ENCODE data around the gene CACNA2D2.

The CACNA2D2 gene

DNA sequence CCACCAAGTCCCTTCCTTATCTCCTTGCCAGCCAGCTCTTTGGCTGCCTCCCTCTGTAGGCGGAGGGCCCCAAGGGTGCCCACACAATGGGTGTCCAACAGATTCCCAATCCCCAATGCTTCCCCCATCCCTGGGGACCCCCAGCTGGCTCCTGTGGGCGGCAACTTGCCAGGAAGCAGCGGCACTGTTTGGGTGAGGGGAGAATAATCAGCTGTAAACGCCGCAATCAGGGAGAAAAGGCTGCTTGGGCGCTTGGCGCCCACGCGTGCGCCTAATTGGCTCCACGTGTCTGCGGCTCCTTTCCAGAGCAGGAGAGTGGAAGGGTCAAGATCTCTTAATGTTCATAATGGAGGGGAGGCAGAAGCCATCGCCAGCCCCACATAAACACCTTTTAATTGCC, 76.2 kb downstream of the CACNA2D2 start:
- no peak for DNase-seq (ENCODE audit: low read depth)

DNA sequence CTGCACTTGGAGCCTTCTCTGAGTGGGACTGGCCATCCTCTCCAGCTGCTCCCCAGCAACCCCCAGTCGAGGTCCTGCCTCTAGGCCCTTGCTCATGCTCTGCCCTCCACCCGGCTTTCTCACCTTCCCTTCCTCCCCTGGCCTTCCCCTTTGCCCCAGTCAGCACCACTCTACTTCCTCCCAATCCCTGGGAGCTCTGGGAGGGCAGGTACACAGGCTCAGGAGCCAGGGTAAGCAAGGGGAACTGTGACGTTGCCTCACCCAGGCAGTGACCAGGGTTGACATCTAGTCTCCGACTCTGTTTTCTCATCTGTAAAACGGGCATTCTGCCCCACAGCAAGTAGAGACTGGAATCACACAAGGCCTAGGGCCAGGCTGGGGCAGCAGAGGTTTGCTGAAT, 77.5 kb downstream of the CACNA2D2 start:
- no peak for DNase-seq (ENCODE audit: low read depth)

DNA sequence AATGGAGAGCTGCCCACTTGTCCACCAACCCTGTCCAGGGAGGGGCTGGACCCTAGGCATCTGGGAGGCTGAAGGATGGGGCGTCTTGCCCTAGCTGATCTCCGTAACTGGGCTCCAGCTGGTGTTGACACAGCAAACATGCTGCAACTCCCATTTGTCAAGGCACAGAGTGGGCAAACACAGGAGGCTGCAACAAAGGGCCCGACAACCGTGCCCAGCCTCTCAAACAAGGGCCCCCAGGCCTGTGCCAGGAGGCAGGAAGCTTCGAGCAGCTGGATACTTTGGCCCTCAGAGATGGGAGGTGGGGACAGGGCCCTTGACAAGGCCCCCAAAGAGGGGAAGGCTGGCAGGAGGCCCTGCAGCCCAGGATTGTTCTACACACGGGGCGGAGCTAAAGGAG, 79.9 kb downstream of the CACNA2D2 start:
- no peak for DNase-seq (ENCODE audit: low read depth)

DNA sequence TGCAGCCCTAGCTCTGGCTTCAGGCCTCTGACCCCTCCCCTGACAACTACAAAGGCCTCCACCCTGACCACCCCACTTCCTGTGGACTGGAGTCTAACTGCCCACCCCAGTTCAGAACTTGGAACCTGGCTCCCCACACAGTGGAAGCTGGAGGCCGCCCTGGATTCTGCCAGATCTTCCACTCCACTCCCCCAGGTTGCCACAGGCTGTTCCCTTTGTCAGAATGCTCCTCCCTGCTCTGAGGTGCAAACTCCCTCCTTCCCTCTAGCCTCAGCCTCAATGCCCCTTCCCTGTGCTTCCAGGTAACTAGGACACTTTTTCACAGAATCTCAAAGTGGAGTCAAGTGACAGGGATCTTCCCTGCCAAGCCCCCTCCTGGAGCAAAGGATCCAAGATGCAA, 81.3 kb downstream of the CACNA2D2 start:
- DNase-seq (ENCODE audit: low read depth), result no peak

DNA sequence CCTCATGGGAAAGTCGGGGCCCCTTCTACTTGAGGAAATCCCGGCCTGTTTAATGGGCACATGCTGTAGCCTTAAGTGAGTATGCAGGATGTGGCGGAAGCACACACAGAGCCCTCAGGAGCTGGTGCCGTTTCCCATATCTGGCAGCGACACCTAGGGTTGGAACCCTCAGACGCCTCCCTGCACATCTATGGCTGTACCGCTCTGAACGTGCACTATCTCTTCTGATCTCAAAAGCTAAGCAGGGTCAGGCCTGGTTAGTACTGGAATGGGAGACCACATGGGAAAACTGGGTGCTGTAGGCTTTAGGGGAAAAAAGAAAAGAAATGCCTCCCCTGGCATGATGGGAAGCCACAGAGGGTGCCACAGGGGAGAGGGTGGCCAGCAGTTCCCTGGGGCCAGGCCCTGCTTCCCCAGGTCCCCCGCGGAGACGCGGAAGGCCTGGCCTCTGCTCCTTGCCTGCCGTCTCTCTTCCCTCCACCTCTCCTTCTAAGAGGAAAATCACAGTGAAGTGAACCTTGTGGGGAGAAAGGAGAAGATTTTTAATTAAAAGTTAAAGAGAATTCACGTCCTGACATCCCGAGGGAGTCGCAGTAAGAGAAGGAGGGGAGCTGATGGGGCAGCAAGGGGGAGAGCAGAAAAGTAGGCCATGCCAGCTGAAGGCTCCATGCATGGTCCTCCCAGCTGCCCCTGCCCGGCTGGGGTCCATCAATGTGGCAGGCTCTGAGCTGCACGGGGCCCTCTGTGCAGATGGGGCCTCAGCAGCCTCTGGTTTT, 83.7 kb downstream of the CACNA2D2 start:
- DNase-seq (ENCODE audit: low read depth), result no peak

DNA sequence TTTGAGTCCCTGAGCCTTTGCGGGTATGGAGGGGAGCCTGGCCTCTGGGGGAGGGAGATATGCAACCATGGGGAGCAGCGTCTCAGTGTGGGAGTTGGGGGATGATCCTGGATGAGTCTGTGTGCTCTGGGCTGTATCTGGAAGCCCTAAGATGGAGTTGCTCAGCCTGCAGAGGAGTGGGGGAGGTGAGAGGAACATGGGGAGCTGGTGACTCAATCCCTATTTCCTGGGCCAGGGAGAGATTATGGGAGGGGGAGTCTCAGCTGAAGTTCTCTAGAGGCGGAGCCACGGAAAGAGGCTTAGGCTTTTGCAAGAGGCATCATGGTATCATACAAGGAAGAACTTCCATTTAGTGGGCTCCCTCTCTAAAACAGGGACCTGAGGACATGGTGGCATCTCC, 84.6 kb downstream of the CACNA2D2 start:
- DNase-seq (ENCODE audit: low read depth), result no peak

DNA sequence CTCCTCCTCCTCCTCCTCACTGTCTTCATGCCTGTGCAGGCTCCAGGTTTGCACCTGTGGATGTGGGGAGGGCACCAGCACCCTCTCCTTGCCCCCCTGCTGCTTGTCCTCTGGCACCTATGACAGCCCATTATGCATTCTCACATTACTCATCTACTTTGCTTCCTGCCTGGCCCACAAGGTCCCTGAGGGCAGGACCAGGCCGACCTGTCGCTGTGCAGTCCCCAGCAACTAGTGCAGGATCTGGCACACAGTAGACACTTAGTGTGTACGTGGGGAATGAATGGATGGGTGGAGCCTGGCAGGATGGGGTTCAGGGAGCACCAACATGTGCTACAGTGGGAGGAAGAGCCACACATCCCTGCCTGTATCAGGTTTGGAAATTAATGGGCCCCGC, 85.8 kb downstream of the CACNA2D2 start:
- no peak for DNase-seq (ENCODE audit: low read depth)

DNA sequence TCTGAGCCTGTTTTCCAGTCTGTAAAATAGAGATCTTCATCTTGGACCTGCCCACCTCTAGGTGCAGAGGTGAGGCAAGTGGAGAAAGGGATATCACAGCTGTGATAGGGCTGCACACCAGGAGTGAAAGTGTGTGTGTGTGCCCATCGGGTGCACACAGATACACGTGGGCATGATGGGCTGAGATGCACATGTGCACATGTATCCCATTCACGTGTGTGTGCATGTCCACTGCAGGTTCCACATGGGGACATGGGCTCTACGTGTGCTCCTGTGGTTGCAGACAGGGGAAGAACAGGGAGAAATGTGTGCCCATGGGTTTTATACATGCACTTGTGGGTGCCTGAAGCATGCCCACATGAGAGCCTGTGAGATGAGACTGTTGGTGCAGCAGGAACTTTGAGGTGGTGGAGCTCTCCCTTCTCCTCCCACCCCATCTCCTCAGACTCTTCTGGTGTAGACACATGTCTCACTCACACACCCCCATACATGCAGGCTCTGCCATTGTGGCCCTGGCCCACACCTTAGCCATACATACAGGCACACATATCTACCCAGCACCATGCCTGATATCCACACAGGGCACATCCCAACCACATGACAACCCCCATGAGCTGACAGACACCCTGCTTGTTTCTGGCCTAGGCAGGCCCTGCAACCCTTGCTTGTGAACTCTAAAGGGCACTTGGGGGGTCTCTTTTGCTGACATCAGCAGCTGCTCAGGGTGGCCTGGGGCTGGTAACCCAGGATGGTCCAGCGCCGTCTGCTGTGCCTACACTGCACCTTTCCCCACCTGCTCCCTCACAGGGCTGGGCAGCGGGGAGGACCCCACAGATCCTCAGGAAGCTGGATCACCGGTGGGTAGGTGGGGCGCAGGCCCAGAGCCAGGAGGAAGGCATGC, 86.4 kb downstream of the CACNA2D2 start:
- no peak for DNase-seq (ENCODE audit: low read depth)

DNA sequence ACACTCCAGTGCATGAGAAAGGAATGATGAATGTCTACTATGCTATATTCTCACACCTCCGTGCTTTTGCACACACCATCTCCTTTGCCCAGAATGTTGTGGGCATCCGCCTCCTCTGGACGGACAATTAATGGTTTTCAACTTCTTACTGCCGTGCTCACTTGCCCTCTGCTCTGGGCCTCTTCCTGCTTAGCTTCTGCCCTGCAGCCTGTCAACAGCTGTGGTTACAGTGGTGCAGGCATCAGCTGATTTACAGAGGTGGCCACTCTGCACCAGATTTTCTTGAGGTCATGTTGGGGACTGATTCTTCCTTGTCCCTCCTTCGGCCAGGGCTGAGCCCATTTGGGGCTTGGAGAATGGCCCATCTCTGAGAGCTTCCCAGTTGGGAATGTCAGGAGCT, 87.6 kb downstream of the CACNA2D2 start:
- no peak for DNase-seq (ENCODE audit: low read depth)

DNA sequence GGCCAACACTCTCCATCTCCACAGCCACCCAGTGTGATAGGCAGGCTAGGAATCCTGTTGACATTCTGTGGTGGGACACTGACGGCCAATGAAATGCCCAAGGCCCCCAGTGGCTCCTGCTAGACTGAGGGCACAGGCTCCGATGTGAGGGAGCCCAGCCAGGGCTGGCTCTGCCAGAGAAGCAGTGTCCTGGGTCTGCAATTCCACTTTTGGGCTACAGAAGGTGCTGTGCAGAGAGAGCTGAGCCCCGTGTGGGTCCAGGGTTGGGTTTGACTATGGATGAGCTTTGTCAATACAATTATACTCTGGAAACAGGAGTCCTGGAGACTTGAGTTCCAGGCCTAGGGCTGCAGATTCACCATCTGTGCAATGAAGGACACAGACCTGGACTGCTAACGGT, 88.4 kb downstream of the CACNA2D2 start:
- DNase-seq (ENCODE audit: low read depth), result no peak

DNA sequence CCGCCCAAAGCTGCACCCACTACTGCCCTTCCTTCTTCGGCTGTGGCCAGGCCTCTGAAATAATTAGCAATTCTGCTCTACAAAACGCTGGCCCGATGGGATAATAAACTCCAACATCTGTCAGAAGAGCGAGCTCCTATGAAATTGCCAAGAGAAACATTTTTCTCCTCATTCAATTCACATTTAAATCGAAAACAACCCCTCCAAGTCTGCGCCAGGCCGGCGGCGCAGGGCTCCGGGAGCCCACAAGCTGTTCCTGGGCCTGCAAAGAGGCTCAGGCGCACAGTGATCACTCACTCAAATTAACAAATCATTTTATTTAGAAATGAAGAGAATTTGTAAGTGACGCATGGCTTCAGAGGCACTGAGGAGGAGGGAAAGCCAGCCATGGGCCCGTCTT, 88.8 kb downstream of the CACNA2D2 start:
- no peak for DNase-seq (ENCODE audit: low read depth)

DNA sequence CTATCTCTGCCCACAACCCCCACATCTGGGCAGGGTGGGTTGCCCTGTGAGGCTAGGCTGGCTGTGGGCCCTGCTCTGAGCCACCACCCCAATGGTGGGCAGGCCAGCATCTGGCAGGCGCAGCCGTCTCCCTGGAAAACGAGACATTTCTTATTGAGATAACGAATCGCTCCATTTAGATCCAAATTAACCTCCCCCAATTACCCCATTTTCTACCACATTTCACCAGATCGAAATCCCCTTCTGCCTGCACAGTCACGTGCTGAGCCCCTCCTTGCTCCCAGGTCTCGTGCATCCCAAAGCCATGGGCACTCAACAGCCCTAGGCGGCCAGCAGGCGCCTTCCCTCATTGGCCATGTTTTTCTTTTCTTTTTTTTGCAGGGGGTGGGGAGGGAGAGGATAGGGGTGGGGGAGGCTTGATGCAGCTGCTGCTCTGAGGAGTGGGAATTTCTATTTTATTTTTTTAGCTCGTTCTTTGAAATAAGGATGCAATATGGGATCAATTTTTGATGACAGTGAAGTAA, 91.1 kb downstream of the CACNA2D2 start:
- DNase-seq (ENCODE audit: low read depth), result no peak

DNA sequence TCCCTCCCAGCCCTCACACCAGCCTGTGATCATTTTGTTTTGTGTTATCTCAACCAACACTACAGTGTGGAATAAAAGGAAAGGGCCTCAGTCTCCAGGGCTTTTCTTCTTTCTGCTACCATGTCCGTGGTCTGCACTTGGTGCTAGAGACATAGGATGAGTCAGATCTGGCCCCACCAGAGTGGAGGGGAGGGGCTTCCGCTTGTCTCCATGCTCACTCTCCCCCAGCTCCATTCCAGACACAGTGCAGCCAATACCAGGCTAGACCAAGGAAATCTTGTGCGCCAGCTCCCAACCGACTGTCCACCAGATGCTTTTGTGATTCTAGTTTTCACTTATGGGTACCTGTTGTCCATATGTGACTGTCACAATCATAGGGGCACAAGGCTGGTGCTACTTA, 92.2 kb downstream of the CACNA2D2 start:
- no peak for DNase-seq (ENCODE audit: low read depth)

DNA sequence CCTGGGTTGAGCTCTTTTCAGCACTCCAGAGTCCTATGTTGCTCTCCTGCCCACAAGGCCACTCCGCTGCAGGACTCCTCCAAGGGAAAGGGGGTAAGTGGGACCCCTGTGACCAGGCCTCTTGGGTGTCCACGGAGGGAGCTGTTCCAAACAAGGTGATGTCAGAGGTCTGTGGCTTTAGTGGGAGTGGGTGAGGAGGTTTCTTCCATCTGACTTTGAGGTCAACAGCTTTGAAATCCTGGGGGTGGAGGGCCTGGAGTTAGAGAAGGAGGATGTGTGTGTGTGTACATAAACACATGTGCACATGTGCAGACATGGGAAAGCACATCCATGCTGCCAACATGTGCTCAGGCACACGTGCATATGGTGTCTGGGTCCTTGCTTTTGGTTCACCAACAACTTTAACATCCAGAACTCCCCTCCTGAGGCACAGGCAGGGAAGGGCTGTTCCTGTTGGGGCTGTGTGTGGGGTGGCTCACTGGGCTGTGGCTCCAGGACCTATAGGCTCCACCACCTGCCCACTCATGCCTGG, 92.8 kb downstream of the CACNA2D2 start:
- no peak for DNase-seq (ENCODE audit: low read depth)

DNA sequence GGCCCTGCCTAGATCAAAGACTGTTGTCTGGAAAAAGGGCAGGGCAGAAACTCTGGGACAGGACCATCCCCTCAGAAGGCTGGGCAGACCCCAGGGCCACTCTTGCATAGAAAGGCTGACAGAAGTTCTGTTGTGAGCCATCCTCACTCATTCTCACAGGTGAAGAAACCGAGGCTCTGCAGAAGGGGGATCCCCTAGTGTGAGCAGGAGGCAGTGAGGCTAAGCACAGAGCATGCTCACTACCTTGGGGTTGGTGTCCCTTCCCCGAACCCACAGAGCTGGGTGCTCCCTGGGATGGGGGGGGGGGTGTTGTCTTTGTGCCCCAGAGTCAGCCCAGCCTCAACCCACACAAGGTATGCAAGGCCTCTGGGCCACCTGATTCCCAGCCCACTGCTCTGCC, 93.2 kb downstream of the CACNA2D2 start:
- no peak for DNase-seq (ENCODE audit: low read depth)

DNA sequence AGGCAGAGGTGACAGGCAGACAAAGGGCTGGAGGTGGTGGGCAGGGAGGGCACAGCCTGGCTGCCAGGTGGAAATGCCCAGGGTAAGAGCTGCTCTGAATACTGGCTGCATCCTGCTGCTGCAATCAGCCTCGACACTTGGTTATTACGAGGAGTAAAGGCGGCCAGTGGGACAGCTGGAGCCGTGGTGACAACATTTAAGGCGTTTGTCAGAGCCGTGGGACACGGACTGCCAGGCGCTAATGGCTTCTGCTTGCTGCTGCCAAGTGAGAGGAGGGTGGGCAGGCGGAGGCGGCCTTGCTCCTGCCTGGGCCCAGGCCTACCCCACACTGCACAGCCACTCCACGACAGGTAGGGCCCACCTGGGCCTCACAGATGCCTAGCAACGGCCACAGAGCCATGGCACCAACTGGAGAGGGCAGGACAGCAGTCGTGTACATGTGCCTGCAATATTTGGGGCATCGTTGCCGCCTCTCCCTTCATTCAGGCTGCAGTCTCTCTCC, 94.9 kb downstream of the CACNA2D2 start:
- DNase-seq (ENCODE audit: low read depth), result no peak

DNA sequence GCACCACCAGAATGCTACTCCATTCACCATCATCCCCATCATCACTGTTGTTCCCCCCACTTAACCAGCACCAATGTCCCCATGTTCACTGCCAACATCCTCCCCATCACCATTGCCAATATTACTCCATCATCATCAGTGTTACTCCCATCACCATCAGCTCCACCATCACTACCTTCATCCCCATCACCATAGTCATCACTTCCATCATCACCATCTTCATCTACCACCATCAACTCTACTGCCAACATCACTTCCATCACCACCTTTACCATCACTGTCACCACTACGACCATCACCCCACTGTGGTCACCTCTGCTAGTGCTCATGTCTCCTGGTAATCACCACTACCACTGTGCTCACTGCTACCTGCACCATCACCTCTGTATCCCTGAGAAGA, 96.9 kb downstream of the CACNA2D2 start:
- DNase-seq (ENCODE audit: low read depth), result no peak

DNA sequence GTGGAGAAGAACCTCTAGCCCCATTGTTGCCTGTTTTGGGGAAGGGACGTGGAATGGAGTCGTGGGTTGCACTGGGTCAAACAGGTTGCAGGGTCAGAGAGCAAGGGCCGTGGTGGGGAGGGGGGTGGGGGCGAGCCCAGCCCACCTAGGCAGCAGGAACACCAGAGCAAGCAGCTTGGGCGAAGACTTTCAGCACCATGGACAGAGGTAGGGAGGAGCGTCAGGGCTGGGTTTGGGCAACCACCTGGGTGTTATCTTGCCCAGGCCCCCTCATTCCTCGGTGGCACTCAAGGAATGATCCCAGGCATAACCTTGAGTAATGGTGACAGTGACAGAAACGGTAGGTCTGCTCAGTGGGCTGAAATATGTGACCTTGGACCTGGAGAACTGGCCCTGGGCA, 98.2 kb downstream of the CACNA2D2 start:
- no peak for DNase-seq (ENCODE audit: low read depth)

DNA sequence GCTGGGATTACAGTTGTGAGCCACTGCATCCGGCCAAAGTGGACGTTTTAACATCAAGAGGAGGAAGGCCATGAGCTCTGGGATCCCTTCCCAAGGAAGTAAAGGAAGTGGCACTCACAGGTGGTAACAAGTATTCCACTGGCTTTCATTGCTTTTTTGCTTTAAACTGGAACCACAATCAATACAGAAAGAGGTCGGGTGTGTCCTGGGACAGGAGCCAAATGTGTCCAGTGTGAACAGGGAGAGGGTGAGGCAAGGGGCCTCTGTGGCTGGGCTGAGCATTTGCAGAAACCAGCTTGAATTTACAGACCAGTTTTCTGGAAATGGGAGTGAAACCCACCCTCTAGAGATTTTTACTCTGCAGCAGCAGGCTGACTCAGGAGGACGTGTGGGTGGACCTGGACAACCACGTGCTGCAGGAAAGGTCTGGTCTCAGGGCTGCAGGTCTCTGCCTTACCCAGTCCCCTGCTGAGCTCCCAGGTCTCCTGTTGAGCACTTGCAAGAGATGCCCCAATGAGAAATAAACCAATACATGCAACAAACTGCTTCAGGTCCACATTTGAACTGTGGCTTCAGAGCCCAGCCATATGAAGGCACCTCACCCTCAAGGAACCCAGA, 101.3 kb downstream of the CACNA2D2 start:
- DNase-seq (ENCODE audit: low read depth), result no peak

DNA sequence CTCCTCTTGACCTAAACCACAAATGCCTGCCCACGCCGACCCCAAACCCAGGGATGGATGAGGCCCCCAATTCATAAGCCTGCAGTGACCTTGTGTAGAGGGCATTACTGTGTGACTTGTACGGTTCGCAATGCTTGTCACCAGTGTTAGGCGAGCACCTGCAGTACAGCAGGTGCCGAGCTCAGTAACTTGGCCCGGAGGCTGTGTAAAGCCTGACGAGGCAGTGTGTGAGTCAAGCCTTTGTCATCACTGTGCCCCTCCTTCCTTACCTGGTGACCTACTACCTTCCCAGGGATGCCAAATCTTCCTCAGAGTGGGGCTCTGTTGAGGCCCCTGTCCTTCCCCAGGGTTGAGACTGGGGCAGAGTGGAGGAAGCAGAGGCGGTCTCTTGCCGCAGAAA, 106.9 kb downstream of the CACNA2D2 start:
- no peak for DNase-seq (ENCODE audit: low read depth)

DNA sequence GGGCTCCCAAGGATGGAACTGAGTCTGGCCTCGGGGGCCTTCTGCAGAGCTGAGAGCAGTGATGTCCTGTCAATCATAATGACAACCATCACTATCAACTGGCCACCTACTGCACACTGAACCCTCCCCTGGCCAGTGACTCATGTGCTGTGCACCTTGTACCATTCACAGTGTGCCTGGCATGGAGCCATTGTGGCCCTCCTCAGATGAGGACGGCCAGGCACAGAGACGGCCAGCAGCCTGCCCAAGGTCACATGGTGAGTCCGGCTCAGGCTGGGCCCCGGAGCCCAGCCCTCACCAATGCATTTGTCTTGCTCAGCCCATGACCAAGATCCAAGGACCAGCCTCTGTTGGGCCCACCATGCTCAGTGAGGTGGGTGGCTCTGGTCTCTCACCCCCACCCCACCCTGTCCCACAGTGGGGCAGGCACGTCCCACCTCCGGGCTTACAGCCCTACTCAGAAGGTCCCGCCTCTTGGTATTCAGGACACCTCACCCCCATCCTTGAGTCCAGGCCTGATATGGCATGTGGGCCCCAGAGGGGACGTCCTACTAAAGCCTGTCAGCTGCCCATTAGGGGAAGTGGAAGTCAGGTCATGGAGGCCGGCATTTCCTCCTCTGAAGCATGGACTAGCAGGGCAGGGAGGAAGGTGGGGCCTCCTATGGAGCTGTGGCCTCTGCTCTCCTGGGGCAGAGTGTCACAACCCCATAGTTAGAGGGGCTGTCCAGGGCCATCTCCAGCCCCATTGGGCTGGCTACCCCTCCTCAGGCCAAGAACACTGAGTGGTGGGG, 108.2 kb downstream of the CACNA2D2 start:
- DNase-seq (ENCODE audit: low read depth), result no peak
